Measurements from ENCODE around the gene FCGR3B. TPM values are rescaled to one million over a fixed set of nuclear protein-coding genes. Genes with fewer than 3 reads are reported as not detected.
"Not testable (repeated sequence)": the region's sequence is repeated elsewhere in the genome, so short reads cannot be mapped to it uniquely, and the experiment has no call there.

FCGR3B gene
- total RNA-seq, 1 experiment from 2014 or later: not detected

- not testable (repeated sequence) for DNase-seq (ENCODE audit: low read depth)
Observed at GRCh38 chr1:161639203-161639602, 8.2 kb upstream of the FCGR3B start.

DNA sequence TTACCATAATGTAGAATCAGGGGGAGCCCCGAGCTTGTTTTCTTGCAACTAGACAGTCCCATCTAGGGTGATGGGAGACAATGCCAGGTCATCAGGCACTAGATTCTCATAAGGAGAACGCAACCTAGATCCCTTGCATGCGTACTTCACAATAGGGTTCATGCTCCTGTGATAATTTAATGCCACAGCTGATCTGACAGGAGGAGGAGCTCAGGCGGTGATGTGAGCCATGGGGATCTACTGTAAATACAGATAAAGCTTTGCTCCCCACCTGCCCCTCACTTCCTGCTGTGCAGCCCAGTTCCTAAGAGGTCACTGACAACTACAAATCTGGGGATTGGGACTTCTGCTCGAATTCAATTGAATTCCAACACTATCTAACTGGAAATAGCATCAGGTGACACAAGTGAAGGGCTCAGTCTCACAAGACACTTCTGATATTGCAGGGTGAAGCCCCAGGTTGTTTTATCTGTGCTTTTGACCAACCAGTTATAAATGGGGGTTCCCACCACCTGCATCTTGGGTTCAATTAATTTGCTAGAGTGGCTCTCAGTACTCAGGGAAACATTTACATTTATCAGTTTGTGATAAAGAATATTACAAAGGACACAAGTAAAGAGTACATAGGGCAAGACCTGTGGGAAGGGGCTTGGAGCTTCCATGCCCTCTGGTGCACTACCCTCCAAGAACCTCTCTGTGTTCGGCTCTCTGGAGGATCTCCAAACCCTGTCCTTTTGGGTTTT, 7.4 kb upstream of the FCGR3B start:
- not testable (repeated sequence) for DNase-seq (ENCODE audit: low read depth)

GRCh38 chr1:161636976-161637375, 6.0 kb upstream of the FCGR3B start:
- not testable (repeated sequence) for DNase-seq (ENCODE audit: low read depth)

GRCh38 chr1:161636189-161636782, 5.3 kb upstream of the FCGR3B start:
- DNase-seq (ENCODE audit: low read depth): peak; percentile 38

DNA sequence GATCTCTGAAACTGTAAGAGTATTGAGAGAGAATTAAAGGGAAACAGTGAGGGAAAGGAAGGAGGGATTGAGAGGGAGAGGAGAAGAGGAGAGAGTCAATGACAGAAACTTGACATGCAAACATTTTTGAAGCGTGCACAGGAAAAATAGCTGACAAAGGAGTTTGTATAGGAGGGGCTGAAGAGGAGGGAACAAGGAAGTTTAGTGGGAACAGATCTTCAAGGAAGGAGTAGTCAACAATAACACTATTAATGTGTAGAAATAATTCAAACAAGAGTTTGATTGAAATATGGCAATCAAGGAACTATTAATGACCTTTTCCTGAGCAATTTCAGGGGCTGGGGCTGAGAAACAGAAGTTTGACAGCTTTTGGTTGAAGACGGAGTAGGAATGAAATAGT, 4.0 kb upstream of the FCGR3B start:
- DNase-seq (ENCODE audit: low read depth): not testable (repeated sequence)

DNA sequence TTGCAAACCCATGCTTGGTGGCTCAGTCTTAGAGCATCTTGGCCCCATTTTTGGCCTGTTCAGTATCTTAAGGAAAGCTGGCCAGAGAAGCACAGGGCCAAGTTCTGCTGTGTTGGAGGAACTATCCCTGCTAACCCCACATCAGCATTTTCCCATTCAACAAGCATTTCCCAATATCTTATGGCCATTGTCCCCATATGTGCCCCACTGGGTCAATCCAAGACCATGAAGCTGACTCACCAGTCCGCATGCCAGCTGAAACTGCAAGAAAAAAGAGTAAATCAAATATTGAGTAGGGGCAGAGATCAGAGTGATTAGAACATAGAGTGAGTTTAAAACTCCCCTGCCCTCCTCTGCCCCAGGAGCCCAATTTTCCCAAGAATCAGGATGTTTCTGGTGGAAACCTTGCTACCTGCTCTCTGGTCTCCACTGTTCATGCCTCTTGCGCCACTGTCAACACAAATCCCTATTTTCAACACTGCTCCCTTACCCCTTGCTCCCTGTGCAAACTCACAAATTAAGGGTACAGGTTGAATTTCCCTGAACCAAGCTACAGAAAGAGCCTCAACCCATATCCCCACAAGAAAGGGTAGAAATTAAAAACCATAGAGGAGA, 741 bp downstream of the FCGR3B start:
- DNase-seq (ENCODE audit: low read depth): not testable (repeated sequence)

DNA sequence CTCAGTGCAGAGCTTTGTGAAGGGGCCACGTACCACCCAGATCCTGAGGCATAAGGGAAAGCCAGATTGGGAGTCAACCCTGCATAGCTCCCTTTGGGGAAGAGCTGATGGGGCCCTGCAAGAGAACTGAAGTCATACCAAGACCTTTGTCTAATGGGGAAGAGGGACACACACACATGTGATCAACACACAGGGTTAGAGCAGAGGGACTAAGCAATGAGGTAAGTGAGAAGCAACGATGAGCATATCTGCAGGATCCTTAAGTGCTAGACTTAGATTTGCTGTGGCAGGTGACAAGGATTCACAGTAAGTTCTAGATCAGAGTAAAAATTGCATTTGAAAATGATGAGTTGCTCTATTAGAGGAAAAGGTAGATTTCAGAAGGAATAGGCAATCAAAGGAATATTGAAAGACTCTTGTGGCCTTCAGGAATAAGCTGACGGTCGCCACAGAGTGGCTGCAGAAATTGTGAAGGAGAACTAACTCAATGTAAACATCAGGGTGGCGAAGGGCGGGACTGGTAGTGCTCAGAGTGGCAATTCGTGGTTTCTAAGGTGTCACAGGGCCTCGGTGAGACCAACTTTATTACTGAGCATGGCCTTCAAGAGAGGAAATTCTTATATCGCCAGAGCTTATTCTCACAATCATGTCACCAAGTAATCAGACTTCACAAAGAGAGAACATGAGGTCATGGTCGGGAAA, 4.4 kb downstream of the FCGR3B start:
- not testable (repeated sequence) for DNase-seq (ENCODE audit: low read depth)

DNA sequence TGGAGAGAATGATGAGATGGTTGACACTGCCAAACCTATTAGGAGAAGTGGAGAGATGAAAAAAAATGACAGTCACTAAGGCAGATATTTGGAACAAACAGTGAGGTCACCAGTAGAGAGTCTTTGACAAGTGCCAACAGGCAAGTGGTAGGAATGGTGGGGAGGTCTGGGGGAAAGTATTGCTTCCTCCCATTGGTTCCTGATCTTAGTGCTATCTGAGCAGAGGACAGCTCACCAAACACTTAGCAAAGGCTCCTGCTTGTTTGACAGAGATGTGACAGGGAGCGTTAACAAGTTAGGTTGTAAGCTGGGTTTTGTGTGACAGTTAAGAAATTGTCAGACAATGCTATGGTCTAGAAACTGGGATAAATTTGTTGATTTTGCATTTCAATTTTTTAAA, 6.4 kb downstream of the FCGR3B start:
- DNase-seq (ENCODE audit: low read depth): not testable (repeated sequence)

DNA sequence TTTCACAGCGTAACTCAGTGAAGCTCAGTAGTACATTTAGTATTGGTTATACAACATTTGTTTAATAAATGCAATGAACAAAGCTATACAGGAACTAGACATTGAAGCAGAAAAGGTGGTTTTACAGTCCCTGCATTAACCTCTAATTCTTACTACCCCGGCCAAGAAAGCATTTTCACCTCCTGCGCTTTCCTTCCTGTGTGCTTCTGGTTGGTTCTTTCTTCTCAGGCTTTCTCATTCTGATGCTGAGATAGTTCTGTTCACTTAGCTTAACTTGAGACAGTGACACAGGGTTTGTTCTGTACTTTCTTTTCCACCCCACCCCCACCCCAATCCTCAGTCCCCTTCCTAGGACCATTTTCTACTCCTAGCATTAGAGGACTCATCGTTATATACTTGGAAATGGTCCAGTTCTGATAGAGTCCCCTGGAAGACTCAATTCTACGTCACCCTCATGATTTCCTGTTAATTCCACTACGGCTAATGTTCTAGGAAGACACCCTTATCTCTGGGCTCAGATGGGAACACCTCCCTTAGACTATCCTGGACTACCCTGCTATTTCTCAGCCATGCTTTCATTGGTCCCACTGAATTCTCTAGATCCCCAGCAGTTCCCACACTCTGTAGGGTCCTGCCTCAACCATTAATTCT, 7.5 kb downstream of the FCGR3B start:
- not testable (repeated sequence) for DNase-seq (ENCODE audit: low read depth)

GRCh38 chr1:161622054-161622453, 8.9 kb downstream of the FCGR3B start:
- peak; percentile 35 for DNase-seq (ENCODE audit: low read depth)

- DNase-seq (ENCODE audit: low read depth): peak; percentile 92
Observed at GRCh38 chr1:161621181-161622000, 9.6 kb downstream of the FCGR3B start.

GRCh38 chr1:161620399-161620798, 10.6 kb downstream of the FCGR3B start:
- DNase-seq (ENCODE audit: low read depth): not testable (repeated sequence)

DNA sequence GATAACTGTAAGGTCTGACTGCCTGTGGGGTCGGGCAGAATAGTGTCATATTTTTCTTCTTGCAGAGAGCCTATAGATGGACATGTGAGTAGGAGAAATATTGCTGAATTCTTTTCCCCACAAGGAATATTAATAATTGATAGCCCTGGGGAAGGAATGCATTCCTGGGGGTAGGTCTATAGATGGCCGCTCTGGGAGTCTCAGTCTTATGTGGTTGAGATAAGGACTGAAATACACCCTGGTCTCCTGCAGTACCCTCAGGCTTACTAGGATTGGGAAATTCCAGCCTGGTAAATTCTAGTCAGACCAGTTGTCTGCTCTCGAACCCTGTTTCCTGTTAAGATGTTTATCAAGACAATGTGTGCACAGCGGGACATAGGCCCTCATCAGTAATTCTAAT, 12.5 kb downstream of the FCGR3B start:
- not testable (repeated sequence) for DNase-seq (ENCODE audit: low read depth)

GRCh38 chr1:161616417-161616816, 14.6 kb downstream of the FCGR3B start:
- not testable (repeated sequence) for DNase-seq (ENCODE audit: low read depth)

DNA sequence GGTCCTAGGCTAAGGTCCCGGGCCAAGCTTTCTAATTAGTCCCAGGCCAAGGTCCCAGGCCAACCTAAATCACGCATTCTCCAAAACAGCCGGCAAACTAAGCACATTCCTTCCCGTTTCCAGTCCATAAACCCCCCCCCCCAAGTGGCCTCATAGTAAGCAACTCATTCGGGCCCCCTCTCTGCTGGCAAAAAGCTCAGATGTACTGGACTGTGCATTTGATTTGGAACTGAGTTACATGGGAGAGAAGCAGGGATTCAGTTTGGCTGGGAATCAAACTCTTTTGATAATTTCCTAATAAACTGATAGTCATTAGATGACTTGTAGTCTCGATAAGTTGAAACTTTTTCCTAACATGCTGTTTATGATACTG, 17.8 kb downstream of the FCGR3B start:
- not testable (repeated sequence) for DNase-seq (ENCODE audit: low read depth)

- peak; percentile 99 for DNase-seq (ENCODE audit: low read depth)
Observed at GRCh38 chr1:161612322-161613141, 18.4 kb downstream of the FCGR3B start.

GRCh38 chr1:161611866-161612321, 19.1 kb downstream of the FCGR3B start:
- peak; percentile 53 for DNase-seq (ENCODE audit: low read depth)

- not testable (repeated sequence) for DNase-seq (ENCODE audit: low read depth)
Observed at GRCh38 chr1:161610198-161610597, 20.8 kb downstream of the FCGR3B start.
